KOPT-K1 (cell line): ENCODE data around the gene UGT1A10.
"Not testable (repeated sequence)": the region's sequence is repeated elsewhere in the genome, so short reads cannot be mapped to it uniquely, and the experiment has no call there.

Experiments
- H3K27ac ChIP-seq: fragments of 200-600 bp; sonication (generic); 2 replicates; pipeline ENCODE4 v1.5.1; 2016; ENCODE audit warnings: antibody characterized with exemption, mild to moderate bottlenecking, low read depth, low read length; ENCODE audit not compliant: poor library complexity, severe bottlenecking
- H3K36me3 ChIP-seq: fragments of 200-600 bp; sonication (generic); 2 replicates; pipeline ENCODE4 v1.5.1; 2017; ENCODE audit warnings: antibody characterized with exemption, mild to moderate bottlenecking, low read length, moderate library complexity; ENCODE audit not compliant: insufficient read depth
- H3K9me3 ChIP-seq: fragments of 200-600 bp; sonication (generic); 2 replicates; pipeline ENCODE4 v1.5.1; 2017; ENCODE audit warnings: antibody characterized with exemption, low read length, mild to moderate bottlenecking; ENCODE audit not compliant: insufficient read depth, poor library complexity, severe bottlenecking

UGT1A10 gene

DNA sequence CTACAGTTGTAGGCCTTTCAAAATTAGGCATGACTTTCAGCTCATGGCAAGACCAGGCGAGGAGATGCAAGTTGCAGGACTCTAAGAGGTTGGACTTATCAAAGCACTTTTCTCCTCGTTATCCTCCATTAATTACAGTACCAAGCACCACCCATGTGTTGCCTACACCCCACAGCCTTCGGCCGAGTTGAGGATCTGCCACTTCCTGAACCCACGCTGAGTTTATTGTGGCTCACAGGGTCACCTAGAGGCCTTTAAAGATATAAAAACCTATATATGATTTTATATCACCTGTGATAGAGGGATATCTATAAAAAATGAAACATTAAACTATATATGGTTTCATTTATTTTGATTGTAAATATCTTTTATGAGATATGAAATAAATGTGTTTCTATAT lies 2.6 kb downstream of the UGT1A10 start:
- Histone ChIP-seq H3K27ac (no peak overlapping the region), H3K9me3 (no peaks in the 10 kb centered on the region), H3K36me3 (no peaks in the 10 kb centered on the region)

DNA sequence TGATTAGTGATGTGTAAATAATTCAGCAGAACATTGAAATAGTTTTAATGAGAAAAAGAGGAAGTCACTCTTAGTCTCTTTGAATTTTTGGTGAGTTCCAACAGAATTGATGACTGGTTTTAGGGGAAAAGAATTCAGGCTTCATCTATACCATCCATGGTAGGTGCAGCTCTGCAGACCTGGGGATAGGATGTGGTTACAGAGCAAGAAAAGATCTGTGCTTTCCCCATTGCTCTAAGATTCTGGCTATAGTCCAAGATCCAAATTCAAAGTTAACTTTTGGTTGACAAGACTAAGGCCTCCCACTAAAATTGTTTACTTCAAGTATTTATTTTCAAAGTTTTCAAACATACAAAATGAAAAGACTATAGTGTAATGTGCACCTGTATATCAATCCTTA lies 3.6 kb downstream of the UGT1A10 start:
- H3K36me3 ChIP-seq, result no peaks in the 10 kb centered on the region
- H3K27ac ChIP-seq, result no peak overlapping the region
- peaks cover 6% of the 10 kb centered on the region for H3K9me3 ChIP-seq

DNA sequence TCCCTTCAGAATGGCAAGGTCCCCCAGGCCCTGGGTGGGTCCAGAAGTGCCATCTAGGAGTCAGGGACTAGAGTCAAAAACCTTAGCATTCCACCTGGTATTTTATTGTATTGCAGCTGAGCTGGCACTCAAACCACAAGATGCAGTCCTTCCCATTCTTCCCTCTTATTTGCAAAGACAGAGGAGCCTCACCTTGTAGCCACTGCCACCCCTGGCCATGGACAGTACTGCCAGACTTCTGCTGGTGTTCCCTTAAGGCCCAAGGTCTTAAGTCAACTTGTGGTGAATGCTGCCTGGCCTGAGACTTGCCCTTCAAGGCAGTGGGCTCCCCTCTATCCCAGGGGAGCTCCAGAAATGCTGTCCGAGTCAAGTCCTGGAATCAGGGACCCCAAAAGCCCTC lies 6.9 kb downstream of the UGT1A10 start:
- H3K27ac ChIP-seq, result no peak overlapping the region
- no peaks in the 10 kb centered on the region for H3K36me3 ChIP-seq
- peaks cover 31% of the 10 kb centered on the region for H3K9me3 ChIP-seq

DNA sequence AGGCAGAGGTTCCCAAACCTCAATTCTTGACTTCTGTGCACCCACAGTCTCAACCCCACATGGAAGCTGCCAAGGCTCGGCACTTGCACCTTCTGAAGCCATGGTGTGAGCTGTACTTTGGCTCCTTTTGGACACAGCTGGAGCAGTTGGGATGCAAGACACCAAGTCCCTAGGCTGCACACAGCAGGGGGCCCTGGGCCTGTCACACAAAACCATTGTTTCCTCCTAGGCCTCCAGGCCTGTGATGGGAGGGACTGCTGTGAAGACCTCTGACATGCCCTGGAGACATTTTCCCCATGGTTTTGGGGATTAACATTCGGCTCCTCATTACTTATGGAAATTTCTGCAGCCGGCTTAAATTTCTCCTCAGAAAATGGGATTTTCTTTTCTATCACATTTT lies 9.8 kb downstream of the UGT1A10 start:
- peaks cover 31% of the 10 kb centered on the region for H3K9me3 ChIP-seq

DNA sequence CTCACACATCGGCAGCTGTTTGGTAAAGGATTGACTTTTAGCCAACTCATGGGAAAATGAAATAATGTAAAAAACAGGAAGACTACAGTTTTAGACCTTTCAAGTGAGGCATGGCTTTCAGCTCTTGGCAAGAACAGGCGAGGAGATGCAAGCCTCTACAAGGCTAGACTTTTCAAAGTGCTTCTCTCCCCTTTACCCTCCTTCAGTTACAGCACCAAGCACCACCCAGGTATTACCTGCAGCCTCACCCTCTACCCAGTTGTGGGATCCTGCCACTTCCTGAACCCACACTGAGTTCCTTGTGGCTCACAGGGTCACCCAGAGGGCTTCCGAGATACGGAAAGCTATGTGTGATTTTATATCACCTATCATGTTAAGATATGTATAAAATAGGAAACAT lies 14.7 kb downstream of the UGT1A10 start:
- H3K9me3 ChIP-seq, result peaks cover 14% of the 10 kb centered on the region
- no peaks in the 10 kb centered on the region for H3K36me3 ChIP-seq
- H3K27ac ChIP-seq, result no peak overlapping the region

More for the DNA sequence above, 9.8 kb downstream of the UGT1A10 start:
- H3K36me3 ChIP-seq, H3K27ac ChIP-seq: not testable (repeated sequence)

DNA sequence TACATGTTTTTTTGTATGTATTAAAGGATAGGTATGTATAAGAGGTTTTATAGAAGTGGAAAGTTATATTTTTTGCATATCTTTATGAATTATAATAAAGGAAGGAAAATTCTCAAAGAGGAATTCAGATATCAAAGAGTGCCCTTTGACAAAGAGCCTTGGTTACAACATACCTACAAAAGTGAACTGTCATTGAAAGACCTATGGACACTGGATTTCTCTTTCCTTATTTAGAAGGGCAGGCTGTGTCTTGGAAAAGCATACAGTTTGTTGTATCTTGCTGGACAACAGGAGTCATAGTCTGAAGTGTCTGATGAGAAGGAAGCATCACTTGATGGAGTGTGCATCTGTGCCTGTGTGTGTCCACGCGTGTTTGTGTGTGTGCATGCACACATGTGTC lies 15.2 kb downstream of the UGT1A10 start:
- H3K36me3 ChIP-seq, result no peaks in the 10 kb centered on the region
- H3K9me3 ChIP-seq, result peaks cover 9% of the 10 kb centered on the region
- no peak overlapping the region for H3K27ac ChIP-seq

DNA sequence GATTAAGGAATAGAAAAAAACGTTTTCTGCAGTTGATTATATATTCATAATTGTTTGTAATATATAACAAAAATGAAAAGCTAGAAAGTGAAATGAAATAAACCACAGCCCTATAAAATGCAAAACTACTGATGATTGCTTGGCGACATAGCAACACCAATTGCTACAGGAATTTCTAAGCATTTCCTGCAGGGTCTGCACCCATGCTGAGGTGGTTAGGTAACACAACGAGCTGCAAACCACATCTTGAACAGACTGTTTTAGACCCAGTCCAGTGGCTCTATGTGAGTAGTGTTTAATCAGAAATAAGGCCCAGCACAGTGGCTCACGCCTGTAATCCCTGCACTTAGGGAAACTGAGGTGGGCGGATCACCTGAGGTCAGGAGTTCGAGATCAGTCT lies 18.3 kb downstream of the UGT1A10 start:
- H3K9me3 ChIP-seq, result no peaks in the 10 kb centered on the region
- H3K27ac ChIP-seq, result no peak overlapping the region

DNA sequence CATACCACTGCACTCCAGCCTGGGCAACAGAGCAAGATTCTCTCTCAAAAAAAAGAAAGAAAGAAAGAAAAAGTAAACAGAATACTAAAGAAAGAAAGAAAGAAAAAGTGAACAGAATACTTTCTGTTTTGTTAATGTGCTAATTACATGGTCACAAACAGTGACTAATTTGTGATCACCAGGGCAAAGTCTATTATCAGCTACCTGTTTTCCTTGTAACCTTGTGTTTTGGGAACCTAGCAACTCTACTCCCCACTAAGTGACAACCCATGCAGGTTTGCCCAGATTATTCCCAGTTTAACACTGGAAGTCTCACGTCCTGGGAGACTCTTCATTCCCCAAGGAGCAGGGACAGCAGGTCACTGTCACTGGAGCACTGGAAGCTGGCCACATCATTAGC lies 18.8 kb downstream of the UGT1A10 start:
- H3K36me3 ChIP-seq, result no peaks in the 10 kb centered on the region
- H3K9me3 ChIP-seq, result no peaks in the 10 kb centered on the region
- H3K27ac ChIP-seq, result no peak overlapping the region

More for the DNA sequence above, 18.3 kb downstream of the UGT1A10 start:
- no peaks in the 10 kb centered on the region for H3K36me3 ChIP-seq

DNA sequence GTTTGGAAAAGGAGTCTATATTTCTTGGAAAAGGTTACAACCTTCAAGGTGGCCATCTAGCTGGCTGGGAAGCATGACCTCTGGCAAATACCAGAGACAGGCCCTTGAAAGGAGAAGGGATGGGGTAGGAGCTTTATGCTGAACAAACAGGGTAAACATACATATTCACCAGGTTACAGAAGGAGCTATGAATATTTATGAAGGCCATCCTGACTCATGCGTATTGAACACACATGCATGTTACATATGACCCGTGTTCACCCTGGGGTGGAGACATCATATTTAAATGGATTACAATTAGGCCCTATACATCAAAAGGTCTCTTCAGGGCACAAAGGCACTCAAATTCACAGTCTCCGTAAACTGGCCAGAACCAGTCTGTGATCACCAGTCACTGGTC lies 19.7 kb downstream of the UGT1A10 start:
- H3K27ac ChIP-seq, H3K9me3 ChIP-seq, H3K36me3 ChIP-seq: not testable (repeated sequence)

DNA sequence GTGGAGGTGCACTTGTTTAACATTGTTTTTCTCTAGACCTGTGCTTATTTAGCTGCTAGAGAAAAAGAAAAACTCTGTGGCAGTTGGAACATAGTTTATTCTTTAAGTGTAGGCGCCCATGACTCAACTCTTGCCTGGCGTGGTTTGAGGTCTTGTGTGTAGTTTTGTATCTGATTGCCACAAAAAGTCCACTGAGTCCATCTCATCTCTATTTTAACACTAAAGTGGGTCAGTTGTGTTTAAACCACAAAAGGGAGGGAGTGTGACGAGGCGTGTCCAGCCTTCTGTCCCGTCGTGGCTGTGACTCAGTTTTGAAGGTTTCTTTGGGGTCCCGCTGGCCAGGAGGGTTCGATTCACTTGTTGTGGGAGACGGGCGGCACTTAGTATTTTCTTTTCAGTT lies 20.2 kb downstream of the UGT1A10 start:
- H3K27ac ChIP-seq, result no peak overlapping the region
- H3K9me3 ChIP-seq, result no peaks in the 10 kb centered on the region
- no peaks in the 10 kb centered on the region for H3K36me3 ChIP-seq

DNA sequence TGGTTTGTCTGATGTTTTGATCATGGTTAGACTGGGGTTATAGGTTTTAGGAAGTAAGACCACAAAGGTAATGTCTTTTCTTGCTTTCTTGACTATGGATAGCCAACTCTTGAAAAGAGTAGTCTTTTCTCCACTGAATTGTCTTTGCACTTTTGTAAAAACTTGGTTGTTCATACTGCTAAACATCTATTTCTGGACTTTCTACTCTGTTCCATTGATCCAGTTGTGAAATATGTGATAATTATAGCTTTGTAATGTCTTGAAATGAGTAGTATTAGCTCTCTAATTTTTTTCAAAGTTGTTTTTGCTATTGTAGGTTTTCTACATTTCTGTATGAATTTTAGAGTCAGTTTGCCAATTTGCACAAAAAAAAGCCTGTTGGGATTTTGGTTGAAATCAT lies 22.4 kb downstream of the UGT1A10 start:
- Histone ChIP-seq H3K27ac (no peak overlapping the region), H3K9me3 (no peaks in the 10 kb centered on the region), H3K36me3 (no peaks in the 10 kb centered on the region)

DNA sequence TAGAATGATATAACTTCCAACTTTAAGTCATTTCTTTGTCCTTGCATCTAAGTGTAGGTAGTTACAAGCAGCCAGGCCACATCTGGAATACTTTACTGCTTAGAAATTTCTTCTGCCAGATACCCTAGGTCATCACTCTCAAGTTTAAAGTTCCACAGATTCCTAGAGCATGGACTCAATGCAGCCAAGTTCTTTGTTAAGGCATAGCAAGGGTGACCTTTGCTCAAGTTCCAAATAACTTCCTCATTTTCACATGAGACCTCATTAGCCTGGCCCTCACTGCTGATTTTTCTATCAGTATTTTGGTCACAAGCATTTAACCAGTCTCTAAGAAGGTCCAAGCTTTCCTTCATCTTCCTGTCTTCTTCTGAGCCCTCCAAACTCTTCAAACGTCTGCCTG lies 27.7 kb downstream of the UGT1A10 start:
- H3K9me3 ChIP-seq, result no peaks in the 10 kb centered on the region
- H3K27ac ChIP-seq, result no peak overlapping the region
- no peaks in the 10 kb centered on the region for H3K36me3 ChIP-seq

DNA sequence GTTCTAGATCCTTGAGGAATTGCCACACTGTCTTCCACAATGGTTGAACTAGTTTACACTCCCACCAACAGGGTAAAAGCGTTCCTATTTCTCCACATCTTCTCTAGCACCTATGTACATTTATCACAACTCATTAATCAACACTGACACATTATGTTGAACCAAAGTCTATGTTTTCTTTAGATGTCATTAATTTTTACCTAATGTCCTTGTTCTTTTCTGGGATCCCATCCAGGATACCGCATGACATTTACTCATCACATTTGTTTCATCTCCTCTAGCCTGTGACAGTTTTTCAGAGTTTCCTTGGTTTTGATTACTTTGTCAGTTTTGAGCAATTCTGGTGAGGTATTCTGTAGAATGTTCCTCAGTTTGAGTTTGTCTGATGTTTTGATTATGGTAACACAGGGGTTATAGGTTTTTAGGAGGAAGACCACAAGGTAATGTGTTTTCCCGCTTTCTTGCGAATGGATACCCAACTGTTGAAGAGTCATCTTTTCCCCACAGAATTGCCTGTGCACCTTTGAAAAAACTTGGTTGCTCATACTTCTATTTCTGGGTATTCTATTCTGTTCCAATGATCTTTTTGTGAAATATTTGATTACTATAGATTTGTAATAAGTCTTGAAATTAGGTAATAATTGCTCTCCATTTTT lies 32.5 kb downstream of the UGT1A10 start:
- Histone ChIP-seq H3K36me3 (no peaks in the 10 kb centered on the region), H3K9me3 (no peaks in the 10 kb centered on the region), H3K27ac (no peak overlapping the region)

DNA sequence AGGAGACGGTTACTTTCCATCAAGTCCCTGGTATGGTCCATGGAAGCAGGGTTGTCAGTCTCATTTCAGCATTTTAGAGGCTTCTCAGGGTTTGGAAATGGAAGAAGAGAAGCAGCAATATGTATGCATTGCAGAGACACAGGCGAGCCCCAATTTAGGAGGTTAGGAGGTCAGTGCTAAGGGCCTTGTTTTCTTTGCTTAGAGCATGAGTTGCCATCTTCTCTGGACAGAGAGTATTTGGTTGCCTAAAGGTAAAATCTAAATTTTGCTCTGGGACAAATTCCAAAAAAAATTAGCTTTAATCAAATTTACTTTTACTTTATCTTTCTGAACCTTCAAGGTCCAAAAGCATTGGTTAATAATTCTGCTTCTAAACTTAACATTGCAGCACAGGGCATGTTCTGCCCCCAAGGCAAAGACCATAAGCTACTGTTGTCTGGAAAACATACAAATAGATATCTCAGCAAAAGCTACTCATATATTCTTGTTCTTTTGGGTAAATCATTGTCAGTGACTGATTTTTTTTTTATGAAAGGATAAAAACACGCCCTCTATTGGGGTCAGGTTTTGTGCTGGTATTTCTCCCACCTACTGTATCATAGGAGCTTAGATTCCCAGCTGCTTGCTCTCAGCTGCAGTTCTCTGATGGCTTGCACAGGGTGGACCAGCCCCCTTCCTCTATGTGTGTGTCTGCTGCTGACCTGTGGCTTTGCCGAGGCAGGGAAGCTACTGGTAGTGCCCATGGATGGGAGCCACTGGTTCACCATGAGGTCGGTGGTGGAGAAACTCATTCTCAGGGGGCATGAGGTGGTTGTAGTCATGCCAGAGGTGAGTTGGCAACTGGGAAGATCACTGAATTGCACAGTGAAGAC lies 35.3 kb downstream of the UGT1A10 start, which contains the start of gene UGT1A9:
Gene UGT1A9, plus strand, starts transcription at position 609 of the 872 bp plus-strand sequence. Its CDS starts 37 bp downstream, at position 646.
- no peaks in the 10 kb centered on the region for H3K9me3 ChIP-seq
- no peaks in the 10 kb centered on the region for H3K36me3 ChIP-seq
- H3K27ac ChIP-seq, result no peak within 1 kb of the TSS

DNA sequence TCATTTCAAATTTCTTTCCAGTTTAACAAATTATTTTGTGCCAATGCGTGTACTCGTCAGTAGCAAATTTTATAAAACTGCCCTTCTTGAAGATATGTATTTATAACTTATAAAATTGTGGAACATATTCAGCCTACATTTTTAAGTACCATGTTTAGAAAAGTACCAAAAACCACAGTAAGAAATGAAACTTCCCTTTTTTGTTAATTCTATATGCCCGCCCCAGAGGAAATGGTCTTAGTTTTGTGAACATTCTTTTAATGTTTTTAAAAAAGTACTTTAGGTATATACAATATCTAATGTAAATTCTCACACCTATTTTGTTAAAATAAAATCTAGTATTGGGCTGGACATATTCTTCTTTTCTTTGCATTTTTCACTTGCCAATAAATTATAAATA lies 36.6 kb downstream of the UGT1A10 start:
- no peaks in the 10 kb centered on the region for H3K9me3 ChIP-seq
- no peak overlapping the region for H3K27ac ChIP-seq
- H3K36me3 ChIP-seq, result no peaks in the 10 kb centered on the region

DNA sequence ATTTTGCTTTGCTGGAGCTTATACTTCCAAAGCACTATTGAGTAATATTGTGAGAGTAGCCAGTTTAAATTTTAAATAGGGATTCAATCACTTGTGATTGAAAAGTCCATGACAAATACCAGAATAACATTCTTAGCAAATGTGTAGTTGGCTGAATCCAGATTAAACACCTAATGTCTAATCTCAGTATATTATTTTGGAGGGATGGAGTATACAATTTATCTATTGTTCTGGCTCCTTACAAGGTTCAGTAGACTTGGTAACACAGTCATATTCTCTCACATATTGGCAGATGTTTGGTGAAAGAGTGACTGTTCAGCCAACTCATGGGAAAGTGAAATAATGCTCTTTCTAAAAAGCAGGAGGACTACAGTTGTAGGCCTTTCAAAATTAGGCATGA lies 37.6 kb downstream of the UGT1A10 start:
- Histone ChIP-seq H3K9me3 (no peaks in the 10 kb centered on the region), H3K27ac (no peak overlapping the region)

More for the DNA sequence above, 37.6 kb downstream of the UGT1A10 start:
- no peaks in the 10 kb centered on the region for H3K36me3 ChIP-seq
